Kidney (tissue), 14 donors: ENCODE measurements around the gene LRRFIP1. TPM values are rescaled to one million over a fixed set of nuclear protein-coding genes. Genes with fewer than 3 reads are reported as not detected.
A peak's percentile ranks its signal among the peaks of the same experiment; 100 is the strongest.

ENCODE experiments used
- DNase-seq, 5 donors: peaks; one replicate each; pipeline ENCODE4 v3.0.0-alpha.2; 2013 to 2020
- FAIRE-seq: peaks from 2 replicates; lab custom pipeline; 2012; peaks lifted over from hg19 to GRCh38; lab: Jason Lieb, UNC
- H3K27ac ChIP-seq, 2 donors: one replicate each; pipeline ENCODE4 v1.7.0; 2013; ENCODE audit warnings: low read depth in 2 of 2, low read length in 2 of 2, inconsistent platforms in 1 of 2
- H3K27me3 ChIP-seq: one replicate; pipeline ENCODE4 v1.7.1; 2013; ENCODE audit warnings: low read length, inconsistent platforms; ENCODE audit not compliant: control insufficient read depth, insufficient read depth
- H3K36me3 ChIP-seq, 3 donors: one replicate each; pipeline versions ENCODE4 v1.7.0 to v1.7.1; 2013; ENCODE audit warnings: low read length in 3 of 3, control low read depth in 1 of 3, inconsistent platforms in 1 of 3; ENCODE audit not compliant: insufficient read depth in 3 of 3, control insufficient read depth in 2 of 3
- H3K4me1 ChIP-seq, 3 donors: one replicate each; pipeline versions ENCODE4 v1.7.0 to v1.7.1; 2013; ENCODE audit warnings: low read length in 3 of 3, inconsistent platforms in 1 of 3, low read depth in 1 of 3; ENCODE audit not compliant: control insufficient read depth in 2 of 3, insufficient read depth in 2 of 3
- H3K4me3 ChIP-seq, 3 donors: one replicate each; pipeline versions ENCODE4 v1.7.0 to v1.8.1; 2013; ENCODE audit warnings: low read length in 3 of 3, control low read depth in 1 of 3, inconsistent platforms in 1 of 3
- H3K9ac ChIP-seq, 3 donors: one replicate each; pipeline versions ENCODE4 v1.7.0 to v1.7.1; 2013; ENCODE audit warnings: low read length in 3 of 3, control low read depth in 1 of 3, inconsistent platforms in 1 of 3
- H3K9me3 ChIP-seq, 3 donors: one replicate each; pipeline versions ENCODE4 v1.7.0 to v1.7.1; 2013; ENCODE audit warnings: low read length in 3 of 3, control low read depth in 1 of 3, inconsistent platforms in 1 of 3; ENCODE audit not compliant: control insufficient read depth in 2 of 3, insufficient read depth in 1 of 3
- intact Hi-C: fragments of 100-400 bp; cut with DNase I; formaldehyde crosslinking; loops from one replicate; pipeline ENCODE4 v1.11.1; 2022
- polyA plus RNA-seq: library from polyadenylated mRNA; stranded (reverse); fragments of 350-450 nt; fragmentation: Illumina TruSeq; extraction: RNeasy Lipid Tissue Mini Kit (QIAGEN cat#74804); gene quantifications from one replicate; pipeline ENCODE4 v1.2.3, GENCODE V29; 2014; ENCODE audit warnings: low read depth, low replicate concordance; ENCODE audit not compliant: insufficient read depth
- total RNA-seq: library from RNA; stranded (reverse); fragmentation: NEBNext Ultra II Directional; extraction: Animal tissue kit (Norgen Biotek cat#: 25700); gene quantifications from one replicate; pipeline ENCODE4 v1.2.1, GENCODE V29; 2021
- TF ChIP-seq, protein P1 (sequence below): IDR thresholded peaks from 3 replicates; pipeline ENCODE4 v1.5.1; 2012; ENCODE audit warnings: mild to moderate bottlenecking, moderate library complexity, borderline replicate concordance; ENCODE audit not compliant: insufficient read depth; ENCODE audit errors: extremely low read depth
- donor health status: control.
- donor health status: control.
- donor health status: control.
- donor health status: control.
- donor health status: control.
- donor health status: DM: yes; HTN: yes; CAD: no.
- donor health status: Normal renal cell carcinoma (clear cell type).

LRRFIP1 gene
- total and polyA plus RNA-seq, 2 donors from 2014 or later = 39.1 to 204 TPM

DNA sequence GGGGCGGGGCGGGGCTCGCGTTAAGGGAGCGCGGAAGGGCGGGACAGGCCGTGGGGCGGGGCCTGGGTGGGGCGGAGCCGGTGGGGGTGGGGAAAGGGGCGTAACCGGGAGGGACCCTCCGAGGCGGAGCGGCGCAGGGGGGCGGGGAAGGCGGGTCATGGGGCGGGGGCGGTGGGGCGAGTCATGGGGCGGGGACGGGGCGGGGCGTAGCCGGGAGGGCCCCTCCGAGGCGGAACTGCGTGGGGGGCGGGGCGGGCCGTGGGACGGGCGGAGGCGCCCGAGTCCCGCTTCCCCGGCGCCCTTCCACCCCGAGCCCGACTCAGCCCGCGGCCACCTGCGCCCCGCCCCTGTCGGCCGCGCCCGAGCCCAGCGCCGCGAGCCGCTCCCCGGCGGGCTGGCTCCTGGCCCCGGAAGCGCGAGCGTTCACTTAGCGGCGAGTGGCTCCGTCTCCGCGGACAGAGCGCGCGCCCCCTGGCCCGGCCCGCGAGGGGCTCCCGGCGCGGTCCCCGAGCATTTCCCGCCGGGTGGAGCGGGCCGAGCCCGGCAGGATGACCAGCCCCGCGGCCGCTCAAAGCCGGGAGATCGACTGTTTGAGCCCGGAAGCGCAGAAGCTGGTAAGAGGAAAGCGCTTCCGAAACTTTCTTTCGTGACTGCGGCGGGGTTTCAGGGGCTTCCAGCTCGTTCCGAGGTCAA lies 64.7 kb downstream of the LRRFIP1 start:
- Histone ChIP-seq H3K36me3 (no peaks in the 10 kb centered on the region), H3K4me3 (peak overlapping the region; percentile 38 to 77 (median 75)), H3K27me3 (no peaks in the 10 kb centered on the region), H3K4me1 (peaks cover 7 to 25% (median 23%) of the 10 kb centered on the region in 3 donors), H3K9me3 (no peaks in the 10 kb centered on the region), H3K9ac (peak overlapping the region; percentile 49 to 88 (median 81)), H3K27ac (peak overlapping the region; percentile 86 to 90)
- FAIRE-seq (no peak), DNase-seq (peak in 4 of 5 donors; percentile 92 to 99 (median 97))
- intact Hi-C loops = no loop called here
- TF ChIP-seq, protein P1, sequence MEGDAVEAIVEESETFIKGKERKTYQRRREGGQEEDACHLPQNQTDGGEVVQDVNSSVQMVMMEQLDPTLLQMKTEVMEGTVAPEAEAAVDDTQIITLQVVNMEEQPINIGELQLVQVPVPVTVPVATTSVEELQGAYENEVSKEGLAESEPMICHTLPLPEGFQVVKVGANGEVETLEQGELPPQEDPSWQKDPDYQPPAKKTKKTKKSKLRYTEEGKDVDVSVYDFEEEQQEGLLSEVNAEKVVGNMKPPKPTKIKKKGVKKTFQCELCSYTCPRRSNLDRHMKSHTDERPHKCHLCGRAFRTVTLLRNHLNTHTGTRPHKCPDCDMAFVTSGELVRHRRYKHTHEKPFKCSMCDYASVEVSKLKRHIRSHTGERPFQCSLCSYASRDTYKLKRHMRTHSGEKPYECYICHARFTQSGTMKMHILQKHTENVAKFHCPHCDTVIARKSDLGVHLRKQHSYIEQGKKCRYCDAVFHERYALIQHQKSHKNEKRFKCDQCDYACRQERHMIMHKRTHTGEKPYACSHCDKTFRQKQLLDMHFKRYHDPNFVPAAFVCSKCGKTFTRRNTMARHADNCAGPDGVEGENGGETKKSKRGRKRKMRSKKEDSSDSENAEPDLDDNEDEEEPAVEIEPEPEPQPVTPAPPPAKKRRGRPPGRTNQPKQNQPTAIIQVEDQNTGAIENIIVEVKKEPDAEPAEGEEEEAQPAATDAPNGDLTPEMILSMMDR = no peak

DNA sequence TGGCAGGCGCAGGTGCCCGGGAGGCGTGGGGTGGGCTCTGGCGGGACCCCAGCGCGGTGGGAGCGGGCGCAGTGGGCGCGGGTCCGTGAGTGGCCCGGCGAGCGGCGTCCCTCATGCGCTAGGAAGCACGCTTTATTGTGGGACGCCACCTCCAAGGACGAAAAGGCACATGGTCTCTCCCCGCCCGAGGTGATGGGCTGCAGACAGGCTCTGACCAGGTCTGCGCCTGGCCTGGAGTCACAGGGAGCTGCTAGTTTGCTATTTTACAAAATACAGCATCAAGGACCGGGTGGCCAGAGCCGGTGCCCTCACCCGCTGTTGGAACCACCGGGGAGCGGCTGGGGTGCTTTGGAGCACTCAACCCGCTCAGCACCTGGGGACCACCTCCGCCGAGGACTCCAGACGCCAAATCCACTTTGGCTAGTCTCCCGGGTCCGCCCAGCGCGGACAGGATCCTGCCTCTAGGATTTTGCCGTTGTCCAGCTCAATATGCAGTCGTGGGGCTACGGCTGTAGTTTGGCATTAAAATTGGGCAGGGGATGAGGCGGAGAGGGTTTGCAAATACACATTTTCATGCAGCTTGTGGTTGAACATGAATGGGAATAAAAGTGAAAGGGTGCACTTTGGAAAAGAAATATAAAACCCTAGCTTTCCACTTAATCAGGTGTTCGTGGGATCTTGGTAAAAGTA lies 65.4 kb downstream of the LRRFIP1 start:
- H3K4me3 ChIP-seq = peak overlapping the region; percentile 38 to 77 (median 75)
- intact Hi-C loops = no loop called here
- FAIRE-seq (no peak), DNase-seq (peak in 2 of 5 donors; percentile 81 to 83)
- TF ChIP-seq, protein P1 = no peak
- no peaks in the 10 kb centered on the region for H3K27me3 ChIP-seq
- H3K36me3 ChIP-seq = no peaks in the 10 kb centered on the region
- H3K9me3 ChIP-seq = no peaks in the 10 kb centered on the region
- H3K27ac ChIP-seq = peak overlapping the region; percentile 86 to 90
- peak overlapping the region; percentile 49 to 88 (median 81) for H3K9ac ChIP-seq
- H3K4me1 ChIP-seq = peaks cover 7 to 28% (median 23%) of the 10 kb centered on the region in 3 donors

DNA sequence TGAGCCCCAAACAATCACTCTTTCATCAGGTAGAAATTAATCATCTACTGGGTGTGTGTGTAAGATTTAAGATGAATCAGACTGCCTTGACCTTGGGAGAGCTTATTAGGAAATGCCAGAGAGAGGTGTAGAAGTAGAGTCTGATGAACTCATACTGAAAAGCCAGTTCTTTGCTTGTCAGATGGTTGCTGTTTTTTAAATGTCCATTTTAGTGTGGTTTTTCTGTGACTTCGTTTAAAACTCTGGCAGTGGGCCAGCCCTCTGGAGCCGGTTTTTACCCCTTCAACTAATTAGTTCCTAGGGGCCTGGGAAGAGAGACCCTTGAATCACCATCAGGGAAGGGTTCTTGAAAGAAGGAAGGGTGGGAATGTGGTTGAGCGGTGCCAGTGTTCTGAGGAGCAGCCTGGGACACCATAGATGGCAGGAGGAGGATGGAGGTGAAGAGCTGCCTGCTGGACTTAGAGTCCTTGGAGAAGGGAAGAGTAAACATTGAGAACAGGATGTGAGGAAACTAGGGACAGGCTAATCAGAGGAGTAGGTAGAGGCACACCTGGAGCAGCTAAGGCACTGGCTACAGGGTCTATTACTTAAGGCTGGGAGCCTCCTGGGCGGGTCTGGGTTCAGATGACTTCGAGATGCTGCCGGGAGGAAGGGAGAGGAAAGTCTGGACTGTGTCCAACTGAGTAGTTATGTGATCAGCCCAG lies 66.1 kb downstream of the LRRFIP1 start:
- Histone ChIP-seq H3K9ac (peak overlapping the region in 2 of 3 donors; percentile 81 to 88), H3K9me3 (no peaks in the 10 kb centered on the region), H3K36me3 (no peaks in the 10 kb centered on the region), H3K4me3 (peak overlapping the region; percentile 38 to 77 (median 75)), H3K4me1 (peaks cover 7 to 33% (median 29%) of the 10 kb centered on the region in 3 donors), H3K27me3 (no peaks in the 10 kb centered on the region), H3K27ac (peak overlapping the region; percentile 86 to 90)
- TF ChIP-seq, protein P1 = no peak
- intact Hi-C loops = no loop called here
- DNase-seq (peak in 2 of 5 donors; percentile 50 to 64), FAIRE-seq (no peak)
